Adrenal gland (tissue), 5 donors: ENCODE data around the gene PTGER3.

Experiments used
- CTCF ChIP-seq, 6 experiments: fragments of 450-650 bp in 4 of 6; fragments of 200-600 bp in 2 of 6; sonication (generic) in 1 of 6; IDR thresholded peaks; 1 replicate in 5 of 6; 2 replicates in 1 of 6; pipeline versions ENCODE4 v1.5.1 to v1.8.0; 2016 to 2021; ENCODE audit warnings: antibody characterized with exemption in 6 of 6, mild to moderate bottlenecking in 2 of 6, moderate library complexity in 1 of 6
- POLR2A ChIP-seq, 2 donors: fragments of 450-650 bp; IDR thresholded peaks; one replicate each; pipeline ENCODE4 v1.6.1; 2017; ENCODE audit warnings: antibody characterized with exemption in 2 of 2, mild to moderate bottlenecking in 2 of 2, moderate library complexity in 1 of 2
- donor health status: DM: no; HTN: no; CAD: no.

- TF ChIP-seq CTCF (IDR thresholded peaks at IDR 0.05): no peak
- no peak for TF ChIP-seq POLR2A (IDR thresholded peaks at IDR 0.05)
These were observed 67.3 kb downstream of the PTGER3 start for GRCh38 chr1:70980361-70980760.
